Neural progenitor cell (in vitro differentiated cells): ENCODE data around the gene HDLBP.

Experiments
- EZH2 ChIP-seq: fragments of 200-600 bp; sonication (generic); IDR thresholded peaks from 2 replicates; pipeline ENCODE4 v1.6.1; 2017; ENCODE audit warnings: antibody characterized with exemption, mild to moderate bottlenecking, moderate library complexity
- TF ChIP-seq, protein P1 (sequence below): fragments of 200-600 bp; sonication (generic); IDR thresholded peaks from 2 replicates; pipeline ENCODE4 v1.5.1; 2017; ENCODE audit warnings: antibody characterized with exemption, mild to moderate bottlenecking

DNA sequence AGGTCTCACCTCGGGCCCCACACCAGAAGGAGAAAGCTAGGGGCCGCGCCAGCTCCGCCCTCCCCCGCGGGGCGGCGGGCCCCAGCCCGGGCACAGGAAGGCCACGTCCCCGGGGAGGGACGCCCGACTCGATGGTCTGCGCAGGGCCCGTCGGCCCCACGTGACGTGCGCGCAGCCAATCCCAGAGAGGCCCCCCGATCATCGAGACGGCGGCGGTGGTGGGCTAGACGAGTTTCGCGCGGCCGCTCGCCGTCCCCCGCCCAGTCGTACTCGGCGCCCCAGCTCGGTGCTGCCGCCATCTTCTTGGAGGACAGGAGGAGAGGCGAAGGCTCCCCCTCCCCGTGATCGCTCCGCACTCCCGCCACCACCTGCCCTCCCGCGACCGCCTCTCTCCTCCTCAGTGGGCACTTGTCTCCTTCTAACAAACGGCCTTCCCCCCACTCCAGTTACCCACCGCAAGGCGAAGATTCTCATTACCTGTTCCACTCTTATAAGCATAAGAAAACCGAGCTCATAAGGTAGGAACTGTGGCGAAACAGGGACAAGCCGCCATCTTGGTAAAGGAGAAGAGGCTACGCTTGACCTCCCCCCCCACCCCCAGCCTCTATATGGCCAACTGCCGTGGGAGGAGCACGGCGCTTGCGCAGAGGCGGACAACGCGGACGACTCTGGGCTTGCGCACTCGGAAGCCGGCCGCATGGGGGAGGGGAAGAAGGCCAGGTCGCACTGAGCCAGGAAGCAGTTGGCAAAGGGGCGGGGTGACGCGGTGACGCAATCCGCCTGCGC is at the start of gene HDLBP:
- TF ChIP-seq, protein P1, sequence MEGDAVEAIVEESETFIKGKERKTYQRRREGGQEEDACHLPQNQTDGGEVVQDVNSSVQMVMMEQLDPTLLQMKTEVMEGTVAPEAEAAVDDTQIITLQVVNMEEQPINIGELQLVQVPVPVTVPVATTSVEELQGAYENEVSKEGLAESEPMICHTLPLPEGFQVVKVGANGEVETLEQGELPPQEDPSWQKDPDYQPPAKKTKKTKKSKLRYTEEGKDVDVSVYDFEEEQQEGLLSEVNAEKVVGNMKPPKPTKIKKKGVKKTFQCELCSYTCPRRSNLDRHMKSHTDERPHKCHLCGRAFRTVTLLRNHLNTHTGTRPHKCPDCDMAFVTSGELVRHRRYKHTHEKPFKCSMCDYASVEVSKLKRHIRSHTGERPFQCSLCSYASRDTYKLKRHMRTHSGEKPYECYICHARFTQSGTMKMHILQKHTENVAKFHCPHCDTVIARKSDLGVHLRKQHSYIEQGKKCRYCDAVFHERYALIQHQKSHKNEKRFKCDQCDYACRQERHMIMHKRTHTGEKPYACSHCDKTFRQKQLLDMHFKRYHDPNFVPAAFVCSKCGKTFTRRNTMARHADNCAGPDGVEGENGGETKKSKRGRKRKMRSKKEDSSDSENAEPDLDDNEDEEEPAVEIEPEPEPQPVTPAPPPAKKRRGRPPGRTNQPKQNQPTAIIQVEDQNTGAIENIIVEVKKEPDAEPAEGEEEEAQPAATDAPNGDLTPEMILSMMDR: peak; percentile 62
- TF ChIP-seq EZH2: no peak
